LNCaP clone FGC (cell line): ENCODE measurements around the gene AAR2.

Experiments used
- DNase-seq: peaks from one replicate; pipeline ENCODE4 v3.0.0-alpha.2; 2011; ENCODE audit warnings: low read depth
- H3K4me3 ChIP-seq: 2 replicates; pipeline ENCODE4 v1.5.1; 2011; ENCODE audit warnings: mild to moderate bottlenecking, low read depth, low read length, control low read depth
- TF ChIP-seq, protein P1 (sequence below): IDR thresholded peaks from 2 replicates; pipeline ENCODE4 v1.5.1; 2012; ENCODE audit warnings: mild to moderate bottlenecking; ENCODE audit not compliant: control insufficient read depth, insufficient read depth; ENCODE audit errors: extremely low read depth

AAR2 gene

DNA sequence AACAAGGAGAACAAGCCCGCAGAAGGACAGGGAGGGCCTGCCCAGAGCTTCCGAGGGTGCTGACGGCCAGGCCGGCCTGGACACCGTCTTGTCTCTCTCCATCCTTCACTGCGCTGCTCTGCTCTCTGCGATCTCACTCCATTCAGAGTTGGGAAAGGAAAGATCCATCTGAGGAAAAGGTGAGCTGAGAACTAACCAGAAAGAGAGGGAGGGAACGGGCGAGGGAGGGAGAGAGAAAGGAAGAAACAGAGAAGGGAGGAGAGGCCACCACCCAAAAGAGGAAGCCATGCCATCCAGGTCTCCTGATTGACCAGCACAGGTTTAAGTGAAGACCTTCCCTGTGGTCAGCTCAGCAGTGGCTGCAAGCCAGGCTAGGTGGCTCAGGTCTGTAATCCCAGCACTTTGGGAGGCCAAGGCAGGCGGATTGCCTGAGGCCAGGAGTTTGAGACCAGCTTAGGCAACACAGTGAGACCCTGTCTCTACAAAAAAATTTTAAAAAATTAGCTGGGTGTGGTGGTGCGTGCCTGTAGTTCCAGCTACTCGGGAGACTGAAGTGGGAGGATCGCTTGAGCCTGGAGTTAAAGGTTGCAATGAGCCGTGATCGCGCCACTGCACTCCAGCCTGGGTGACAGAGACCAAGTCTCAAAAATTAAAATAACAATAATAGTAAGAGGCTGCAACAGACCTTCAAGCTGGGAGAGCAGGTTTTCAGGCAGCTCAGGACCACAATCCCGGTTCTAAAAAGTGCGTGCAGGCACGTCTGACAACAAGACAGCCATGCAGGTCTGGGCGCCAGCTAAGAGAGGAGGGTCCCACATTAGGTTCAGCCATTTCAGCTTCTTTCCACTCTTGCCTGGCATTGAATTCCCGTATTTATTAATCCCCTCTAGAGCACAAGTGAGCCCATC lies 35.6 kb downstream of the AAR2 start:
- DNase-seq, result no peak
- TF ChIP-seq, protein P1, sequence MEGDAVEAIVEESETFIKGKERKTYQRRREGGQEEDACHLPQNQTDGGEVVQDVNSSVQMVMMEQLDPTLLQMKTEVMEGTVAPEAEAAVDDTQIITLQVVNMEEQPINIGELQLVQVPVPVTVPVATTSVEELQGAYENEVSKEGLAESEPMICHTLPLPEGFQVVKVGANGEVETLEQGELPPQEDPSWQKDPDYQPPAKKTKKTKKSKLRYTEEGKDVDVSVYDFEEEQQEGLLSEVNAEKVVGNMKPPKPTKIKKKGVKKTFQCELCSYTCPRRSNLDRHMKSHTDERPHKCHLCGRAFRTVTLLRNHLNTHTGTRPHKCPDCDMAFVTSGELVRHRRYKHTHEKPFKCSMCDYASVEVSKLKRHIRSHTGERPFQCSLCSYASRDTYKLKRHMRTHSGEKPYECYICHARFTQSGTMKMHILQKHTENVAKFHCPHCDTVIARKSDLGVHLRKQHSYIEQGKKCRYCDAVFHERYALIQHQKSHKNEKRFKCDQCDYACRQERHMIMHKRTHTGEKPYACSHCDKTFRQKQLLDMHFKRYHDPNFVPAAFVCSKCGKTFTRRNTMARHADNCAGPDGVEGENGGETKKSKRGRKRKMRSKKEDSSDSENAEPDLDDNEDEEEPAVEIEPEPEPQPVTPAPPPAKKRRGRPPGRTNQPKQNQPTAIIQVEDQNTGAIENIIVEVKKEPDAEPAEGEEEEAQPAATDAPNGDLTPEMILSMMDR, result no peak
- H3K4me3 ChIP-seq, result no peak overlapping the region

DNA sequence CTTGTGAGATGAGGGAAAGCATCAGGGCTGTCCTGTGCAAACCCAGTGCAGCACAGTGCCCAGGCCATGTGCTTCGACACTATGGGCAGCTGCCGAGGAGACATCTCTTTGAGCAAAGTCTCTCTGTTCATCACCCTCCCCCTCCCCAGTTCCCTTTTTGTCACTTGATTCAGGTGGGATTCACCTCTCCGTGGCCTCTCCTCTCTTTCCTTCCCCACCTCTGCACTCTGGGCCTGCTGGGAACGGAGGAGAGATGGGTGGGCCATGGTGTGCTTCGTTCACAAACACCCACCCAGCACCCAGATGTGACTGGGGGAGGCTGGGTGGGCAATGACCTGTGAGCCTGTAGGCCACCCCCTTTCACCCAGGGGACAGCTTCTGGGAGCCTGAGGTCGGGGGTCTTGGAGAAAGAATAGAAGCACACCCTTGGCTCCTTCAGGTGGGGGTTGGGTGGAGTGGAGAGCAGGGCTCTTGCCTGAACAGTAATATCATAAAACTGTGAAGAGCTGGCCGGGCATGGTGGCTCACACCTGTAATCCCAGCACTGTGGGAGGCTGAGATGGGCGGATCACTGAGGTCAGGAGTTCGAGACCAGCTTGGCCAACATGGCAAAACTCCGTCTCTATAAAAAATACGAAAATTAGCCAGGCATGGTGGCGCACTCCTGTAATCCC lies 36.4 kb downstream of the AAR2 start:
- no peak overlapping the region for H3K4me3 ChIP-seq
- no peak for DNase-seq
- TF ChIP-seq, protein P1, result no peak

DNA sequence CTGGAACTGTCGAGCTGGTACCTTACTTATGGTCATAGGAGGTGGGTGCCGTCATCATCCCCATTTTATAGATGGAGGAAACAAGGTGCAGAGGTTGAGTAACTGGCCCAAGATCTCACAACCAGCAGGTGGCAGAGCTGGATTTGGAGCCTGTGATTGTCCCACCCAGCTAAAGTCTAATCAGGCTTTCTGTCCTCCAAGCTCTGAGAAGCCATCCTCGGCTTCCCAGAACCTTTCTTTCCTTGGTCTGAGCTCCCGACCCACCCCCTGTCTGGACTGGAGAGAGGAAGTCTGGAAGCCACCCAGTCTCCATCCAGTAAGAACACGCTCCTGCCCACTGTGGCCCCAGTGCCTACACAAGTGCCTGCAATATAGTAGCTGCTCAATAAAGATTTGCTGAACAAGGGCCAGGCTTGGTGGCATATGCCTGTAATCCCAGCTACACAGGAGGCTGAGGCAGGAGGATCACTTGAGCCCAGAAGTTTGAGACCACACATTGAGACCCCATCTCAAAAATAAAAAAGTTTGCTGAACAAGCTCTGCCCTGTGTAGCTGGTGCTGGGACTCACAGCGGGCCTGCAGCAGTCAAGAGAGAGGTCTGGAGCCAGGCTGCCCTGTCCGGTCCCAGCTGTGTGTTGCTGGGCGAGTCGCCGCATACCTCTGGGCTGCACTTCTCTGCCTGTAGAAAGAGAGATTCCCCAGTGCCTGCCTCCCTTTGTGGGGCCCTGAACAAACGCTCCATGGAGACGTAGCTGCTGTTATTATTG lies 37.3 kb downstream of the AAR2 start:
- H3K4me3 ChIP-seq, result no peak overlapping the region
- DNase-seq, result peak; percentile 25
- TF ChIP-seq, protein P1, result peak; percentile 52

DNA sequence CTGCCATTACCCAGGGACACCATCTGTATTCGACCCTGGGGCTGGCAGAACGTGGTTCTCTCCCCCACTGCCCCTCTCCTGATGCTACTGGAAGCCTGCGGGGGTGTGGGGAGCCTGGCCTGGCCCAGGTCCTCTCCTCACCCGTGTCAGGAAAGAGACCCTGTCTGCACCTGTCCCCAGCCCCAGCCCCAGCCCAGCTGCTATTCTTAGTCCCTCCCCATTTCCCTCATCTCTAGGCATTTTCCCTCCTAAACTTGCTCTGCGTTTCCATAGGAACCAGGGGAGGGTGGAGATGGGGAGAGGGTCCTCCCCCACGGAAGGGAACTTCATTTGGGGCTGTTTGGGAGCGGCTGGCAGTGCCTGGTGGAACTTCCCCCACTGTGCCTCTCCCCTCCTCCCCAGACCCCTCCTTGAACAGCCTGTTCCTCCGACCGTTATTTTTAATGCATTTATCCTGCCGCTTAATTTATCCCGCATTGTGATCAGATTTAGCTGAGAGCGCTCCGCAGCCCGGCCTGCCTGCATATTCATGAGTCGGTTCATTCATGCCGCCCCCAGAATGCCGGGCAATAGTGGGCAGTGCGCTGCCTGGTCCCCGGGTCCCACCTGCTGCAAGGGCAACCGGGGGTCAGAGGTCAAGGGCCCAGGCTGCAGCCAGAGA lies 38.0 kb downstream of the AAR2 start:
- TF ChIP-seq, protein P1, result no peak
- no peak for DNase-seq
- H3K4me3 ChIP-seq, result no peak overlapping the region

DNA sequence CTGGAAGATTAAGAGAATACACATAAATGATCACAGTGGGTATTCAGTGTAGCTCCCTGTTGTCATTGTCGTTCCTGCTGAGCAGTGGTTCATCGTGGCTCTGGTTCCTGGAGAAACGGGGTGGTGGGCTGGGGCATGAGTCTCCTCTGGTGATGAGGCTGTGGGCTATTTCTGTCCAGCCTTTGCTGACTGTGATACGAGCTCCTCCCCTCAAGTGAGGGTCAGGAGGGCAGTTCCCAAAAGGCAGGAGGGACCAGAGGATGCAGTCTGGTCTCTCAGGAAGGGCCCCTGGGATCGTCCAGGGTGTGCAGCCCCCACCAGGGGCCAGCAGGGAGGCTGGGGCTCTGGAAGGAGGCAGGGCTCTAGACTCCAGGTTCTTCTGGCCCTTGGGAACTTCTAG lies 38.7 kb downstream of the AAR2 start:
- no peak for DNase-seq
- TF ChIP-seq, protein P1, result no peak
- H3K4me3 ChIP-seq, result no peak overlapping the region

DNA sequence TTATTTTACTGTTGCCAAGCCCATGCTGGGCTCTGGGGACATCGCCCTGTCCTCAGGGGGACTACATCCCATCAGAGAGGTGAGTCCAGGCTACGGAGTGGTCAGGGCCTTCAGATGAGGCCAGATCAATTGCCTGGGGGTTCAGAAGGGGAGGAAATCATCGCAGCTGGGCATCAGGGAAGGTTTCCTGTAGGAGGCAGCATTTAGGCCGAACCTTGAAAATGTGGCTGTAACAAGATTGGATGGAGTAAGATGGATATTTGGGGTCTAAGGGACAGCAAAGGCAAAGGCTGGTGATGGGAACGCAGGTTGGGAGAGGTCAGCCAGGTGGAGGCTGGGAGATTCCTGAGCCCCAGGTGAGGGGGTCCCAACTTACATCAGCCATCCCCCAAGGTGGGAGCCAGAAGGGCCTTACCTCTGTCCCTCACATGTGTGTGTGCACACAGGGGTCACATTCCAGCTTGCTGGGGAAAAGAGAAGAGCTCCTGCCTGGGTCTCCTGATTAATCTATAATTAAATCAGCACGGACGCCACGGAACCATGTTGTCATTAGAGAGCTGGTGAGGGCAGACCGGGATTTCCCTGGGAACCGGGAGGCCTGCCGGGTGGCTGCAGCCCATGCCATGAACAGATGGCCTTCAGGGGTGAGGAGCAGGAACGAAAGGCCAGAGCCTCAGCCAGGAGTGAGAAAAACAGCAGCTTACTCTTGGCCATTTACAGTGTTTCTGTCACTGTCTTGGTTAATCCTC lies 39.3 kb downstream of the AAR2 start:
- TF ChIP-seq, protein P1, result no peak
- DNase-seq, result no peak
- H3K4me3 ChIP-seq, result no peak overlapping the region
